AG20443 (cell line): ENCODE results near the gene ING3.
A peak's percentile ranks its signal among the peaks of the same experiment; 100 is the strongest.

Source experiments
- DNase-seq: peaks from one replicate; pipeline ENCODE4 v3.0.0; 2012; ENCODE audit warnings: low spot score, mixed read lengths

The ING3 gene, protein sequence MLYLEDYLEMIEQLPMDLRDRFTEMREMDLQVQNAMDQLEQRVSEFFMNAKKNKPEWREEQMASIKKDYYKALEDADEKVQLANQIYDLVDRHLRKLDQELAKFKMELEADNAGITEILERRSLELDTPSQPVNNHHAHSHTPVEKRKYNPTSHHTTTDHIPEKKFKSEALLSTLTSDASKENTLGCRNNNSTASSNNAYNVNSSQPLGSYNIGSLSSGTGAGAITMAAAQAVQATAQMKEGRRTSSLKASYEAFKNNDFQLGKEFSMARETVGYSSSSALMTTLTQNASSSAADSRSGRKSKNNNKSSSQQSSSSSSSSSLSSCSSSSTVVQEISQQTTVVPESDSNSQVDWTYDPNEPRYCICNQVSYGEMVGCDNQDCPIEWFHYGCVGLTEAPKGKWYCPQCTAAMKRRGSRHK

DNA sequence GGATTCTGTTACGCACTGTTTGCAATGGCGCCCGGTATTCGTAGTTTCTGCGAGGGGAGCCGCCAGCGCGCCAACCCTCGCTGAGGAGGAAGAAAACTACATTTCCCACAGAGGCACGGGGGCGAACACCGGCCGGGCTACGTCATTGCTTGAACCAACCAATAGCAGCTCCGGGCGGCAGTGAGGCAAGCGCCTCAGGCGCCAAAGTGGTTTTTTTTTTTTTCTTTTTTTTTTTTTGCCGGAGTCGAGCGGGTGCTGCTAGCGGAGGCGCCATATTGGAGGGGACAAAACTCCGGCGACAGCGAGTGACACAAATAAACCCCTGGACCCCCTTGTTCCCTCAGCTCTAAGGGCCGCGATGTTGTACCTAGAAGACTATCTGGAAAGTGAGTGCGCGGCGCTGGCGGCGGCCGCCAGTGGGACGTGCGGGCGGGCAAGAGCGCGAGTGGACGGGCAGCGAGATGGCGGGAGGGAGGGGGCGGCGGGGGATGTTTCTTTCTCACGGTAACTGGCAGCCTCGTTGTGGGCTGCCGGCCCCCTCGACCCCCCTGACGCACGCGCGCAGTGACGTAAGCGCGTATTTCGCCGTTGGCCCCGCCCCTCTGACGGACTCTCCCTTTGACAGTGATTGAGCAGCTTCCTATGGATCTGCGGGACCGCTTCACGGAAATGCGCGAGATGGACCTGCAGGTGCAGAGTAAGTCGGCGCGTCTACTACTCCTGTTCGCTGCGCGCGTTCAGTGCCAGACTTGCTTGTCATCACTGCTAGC lies at the start of gene ING3:
ING3 (plus strand) TSS at position 239 of the 770 bp plus-strand sequence; CDS start at position 359, 120 bp downstream.
- peak; percentile 96 for DNase-seq

DNA sequence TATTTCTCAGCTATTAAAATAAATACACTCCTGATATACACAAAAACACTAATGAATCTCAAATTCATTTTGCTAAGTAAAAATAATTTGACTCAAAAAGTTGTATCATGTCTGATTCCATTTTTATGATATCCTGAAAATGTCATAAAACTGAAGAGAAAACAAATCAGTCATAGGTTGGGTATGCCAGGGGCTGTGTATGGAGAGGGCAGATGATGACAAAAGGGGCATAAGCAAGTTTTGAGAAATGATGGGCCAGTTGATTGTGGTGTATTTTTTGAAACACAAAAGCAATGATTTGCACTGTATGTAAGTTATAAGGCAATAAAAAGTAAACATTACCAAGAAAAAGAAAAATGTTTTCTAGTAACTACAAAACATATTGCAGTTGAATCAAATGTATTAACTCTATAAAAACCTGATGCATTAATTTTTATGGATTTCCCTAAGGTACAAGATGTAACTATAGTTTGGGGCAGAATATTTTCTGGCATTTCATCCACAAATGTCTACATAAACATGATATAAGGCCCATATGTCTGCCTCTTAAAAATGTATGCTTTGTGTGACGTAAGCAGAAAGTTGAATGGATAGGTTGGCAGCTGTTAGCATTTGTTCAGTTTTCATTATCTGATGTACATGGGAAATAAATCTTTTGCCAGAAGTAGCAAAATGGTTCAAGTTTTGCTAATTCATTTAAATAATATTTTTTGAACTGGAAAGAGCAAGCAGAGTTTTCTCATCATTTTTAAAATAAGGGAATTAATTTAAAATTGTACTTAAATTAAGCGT lies 35.1 kb upstream of the ING3 start:
- DNase-seq: no peak

DNA sequence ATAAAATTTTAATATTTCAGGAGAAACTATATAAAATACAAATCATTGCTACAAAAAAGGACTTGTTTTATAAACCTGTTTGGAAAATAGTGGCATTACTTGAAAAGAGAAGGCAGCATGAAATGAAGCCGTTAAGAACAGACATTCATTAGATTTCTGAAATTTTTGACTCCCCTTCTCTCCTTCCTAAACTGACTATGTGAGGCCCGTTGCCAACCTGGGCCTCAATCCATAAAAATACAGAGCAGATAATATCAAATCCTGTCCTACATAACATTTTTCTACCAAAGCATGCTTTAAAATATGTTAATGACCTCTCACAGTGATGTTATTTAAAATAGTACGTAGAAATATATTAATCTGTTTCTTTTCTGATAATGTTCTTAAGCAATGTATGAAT lies 34.5 kb upstream of the ING3 start:
- no peak for DNase-seq

DNA sequence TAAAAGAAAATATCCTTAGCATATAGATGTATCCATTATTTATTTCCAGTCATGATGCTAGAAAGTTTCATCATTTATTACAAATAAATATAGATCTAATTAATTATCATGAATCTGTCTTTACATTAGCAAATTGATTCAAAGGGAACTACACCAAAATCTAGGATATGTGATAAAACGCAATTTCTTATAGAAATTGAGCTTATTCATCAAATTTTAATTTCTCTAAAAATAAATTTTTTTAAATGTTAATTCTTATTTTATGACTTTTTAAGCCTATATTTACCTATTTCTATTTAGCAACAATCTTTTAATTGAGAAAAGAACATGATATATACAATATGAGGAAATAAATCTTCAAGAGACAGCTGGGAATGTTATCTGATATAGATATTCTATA lies 34.0 kb upstream of the ING3 start:
- DNase-seq: no peak

GRCh38 chr7:120919466-120919865 lies 31.1 kb upstream of the ING3 start:
- no peak for DNase-seq

DNA sequence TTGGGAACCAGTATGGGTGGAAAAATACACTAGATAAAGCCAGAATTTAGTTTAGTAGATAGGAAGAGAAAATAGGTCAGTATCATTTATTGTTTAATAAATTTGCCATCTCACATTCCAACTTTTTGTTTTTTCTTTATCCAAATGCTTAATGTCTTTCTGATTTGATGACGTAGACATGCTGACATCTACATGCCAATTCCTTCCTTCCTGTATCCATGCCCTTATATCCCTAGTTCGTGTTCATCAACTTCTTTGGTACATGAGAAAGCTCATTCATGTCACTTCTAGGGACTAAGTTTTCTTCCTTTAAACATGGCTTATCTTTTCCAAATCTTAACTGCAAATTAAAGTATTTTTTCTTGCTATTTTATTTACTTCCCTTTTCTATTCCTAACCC lies 30.5 kb upstream of the ING3 start:
- no peak for DNase-seq

DNA sequence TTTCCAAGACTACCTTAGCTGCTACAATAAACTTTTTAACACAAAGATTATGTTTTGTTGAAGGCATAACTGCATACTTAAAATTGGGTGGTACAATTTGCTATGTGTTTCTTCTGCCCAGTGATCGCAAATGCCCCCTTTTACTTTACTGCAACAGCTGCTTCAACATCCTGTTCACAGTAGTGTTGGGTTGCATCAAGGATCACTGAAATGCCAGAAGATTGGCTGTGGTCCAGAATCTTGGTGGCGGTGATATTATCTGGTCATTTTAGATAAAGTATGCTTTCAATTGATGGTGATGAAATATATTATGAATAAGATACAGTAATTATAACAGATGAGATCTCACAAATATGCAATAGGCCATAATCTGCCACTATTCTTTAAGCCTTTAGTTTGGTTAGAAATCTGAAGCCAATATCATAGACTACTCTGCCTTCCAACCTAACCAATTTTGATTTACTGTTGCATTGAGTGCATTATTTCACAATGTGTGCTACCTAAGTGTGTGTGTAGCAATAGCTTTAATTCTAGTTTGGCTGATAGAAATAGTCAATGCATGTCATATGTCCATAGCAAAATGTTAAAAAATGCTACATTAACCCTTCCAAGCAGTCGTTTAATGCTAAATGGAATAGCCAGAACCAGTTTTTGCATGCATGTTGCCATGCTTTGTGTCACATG lies 29.8 kb upstream of the ING3 start:
- no peak for DNase-seq

DNA sequence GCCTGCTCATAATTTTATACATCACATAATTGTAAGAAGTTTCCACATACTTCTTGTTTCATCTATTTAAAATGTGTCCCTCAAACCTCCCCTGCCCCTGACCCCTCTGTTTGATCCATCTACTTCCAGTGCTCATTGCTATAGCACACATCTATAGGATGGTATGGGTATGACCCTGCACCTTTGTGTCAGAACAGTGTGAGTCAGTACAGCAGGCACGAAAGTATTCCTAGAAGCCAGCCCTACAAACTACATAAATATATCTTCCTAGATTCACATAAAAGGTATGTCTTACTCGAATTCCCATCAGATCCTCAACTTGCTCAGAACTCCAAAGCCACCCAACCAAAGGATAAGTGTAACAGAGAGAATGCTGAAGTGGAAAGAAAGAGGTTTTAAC lies 25.7 kb upstream of the ING3 start:
- DNase-seq: no peak

DNA sequence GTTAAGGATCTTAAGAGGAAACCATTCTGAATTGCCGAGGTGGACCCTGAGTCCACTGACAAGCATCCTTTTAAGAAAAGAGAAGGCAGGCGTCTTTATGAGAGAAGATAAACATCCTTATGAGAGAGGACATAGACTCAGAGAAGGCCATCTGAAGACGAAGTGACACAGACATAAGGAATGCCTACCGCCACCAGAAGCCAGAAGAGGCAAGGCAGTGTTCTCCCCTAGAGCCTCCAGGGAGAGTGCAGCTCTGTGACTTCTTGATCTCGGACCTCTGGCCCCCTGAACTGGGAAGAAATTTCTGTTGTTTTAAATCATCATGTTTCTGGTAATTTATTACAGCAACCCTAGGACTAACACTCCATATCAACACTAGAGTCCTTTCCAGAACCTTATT lies 25.2 kb upstream of the ING3 start:
- no peak for DNase-seq

- no peak for DNase-seq
Observed at GRCh38 chr7:120926943-120927346, 23.6 kb upstream of the ING3 start.

GRCh38 chr7:120927454-120928103 lies 23.0 kb upstream of the ING3 start:
- no peak for DNase-seq

DNA sequence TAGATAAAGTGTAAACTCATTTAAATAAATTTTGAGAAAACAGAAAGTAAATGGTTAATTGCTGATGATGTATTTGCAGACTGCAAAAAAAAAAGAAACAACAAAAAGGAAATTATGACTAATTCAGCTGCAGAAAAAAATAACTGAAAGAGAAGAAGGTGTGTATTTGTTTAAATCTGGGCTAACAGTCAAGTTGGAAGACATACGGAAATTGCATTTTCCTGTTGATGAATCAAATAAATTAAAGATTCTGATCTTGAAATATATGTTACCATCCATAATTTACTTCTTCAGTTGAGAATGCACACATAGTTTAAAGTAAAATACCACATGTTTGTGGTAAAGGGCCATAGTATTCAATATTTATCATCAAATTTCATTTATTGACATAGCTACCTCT lies 19.3 kb upstream of the ING3 start:
- no peak for DNase-seq

DNA sequence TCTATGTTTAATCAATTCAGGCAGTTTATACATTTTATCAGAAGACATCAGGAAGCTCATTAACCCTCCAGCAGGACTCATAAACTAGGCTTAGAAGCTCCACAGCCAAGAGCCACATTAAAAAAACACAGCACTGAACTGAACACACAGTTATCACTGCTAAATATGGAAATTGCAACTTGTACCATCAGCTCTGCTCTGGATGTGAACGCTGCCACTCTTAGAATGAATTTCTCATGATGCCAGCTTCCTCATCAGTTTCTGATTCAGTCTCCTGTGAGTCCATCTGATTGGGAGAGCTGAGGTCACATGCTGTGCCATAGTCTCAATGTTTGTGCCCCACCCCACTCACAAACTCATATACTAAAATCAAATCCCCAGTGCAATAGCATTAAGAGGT lies 17.1 kb upstream of the ING3 start:
- no peak for DNase-seq

- DNase-seq: no peak
Observed at GRCh38 chr7:120939345-120939744, 11.2 kb upstream of the ING3 start.

- DNase-seq: peak; percentile 9
Observed at GRCh38 chr7:120941064-120941463, 9.5 kb upstream of the ING3 start.

DNA sequence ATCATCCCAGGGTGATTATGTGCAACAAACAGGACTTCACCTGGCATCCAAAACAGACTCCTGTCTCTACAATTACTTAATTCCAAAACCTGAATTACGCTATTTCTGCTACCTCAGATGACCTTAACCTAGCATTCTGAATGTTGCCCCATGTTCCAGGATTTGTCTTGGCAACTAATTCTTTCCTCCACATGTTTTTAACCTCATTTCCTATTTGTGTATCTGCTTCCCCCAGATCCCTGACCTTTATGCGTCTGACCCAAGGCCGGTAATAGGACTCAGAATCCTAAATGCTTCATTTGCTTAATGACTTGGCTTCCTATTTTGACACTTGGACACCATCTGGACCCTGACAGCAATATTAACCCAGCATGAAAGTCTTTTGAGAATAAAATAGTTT lies 8.7 kb upstream of the ING3 start:
- no peak for DNase-seq

DNA sequence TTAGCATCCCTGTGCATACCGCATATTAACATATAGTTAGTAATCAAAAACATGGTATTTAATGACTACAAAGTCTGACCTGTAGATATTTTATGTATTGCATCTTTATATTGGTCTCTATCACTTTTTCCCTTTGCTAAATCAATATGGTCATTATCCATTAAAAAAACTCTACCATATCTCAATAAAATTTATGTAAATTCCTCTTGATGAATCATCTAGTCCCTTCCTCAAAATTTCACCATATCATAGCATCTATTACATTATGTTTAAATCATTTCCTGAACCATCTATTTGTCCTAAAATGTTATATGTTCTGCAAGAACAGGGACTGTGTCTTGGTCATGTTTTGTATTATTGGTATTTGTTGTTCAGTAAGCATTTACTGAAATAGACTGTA lies 7.7 kb upstream of the ING3 start:
- DNase-seq: no peak

DNA sequence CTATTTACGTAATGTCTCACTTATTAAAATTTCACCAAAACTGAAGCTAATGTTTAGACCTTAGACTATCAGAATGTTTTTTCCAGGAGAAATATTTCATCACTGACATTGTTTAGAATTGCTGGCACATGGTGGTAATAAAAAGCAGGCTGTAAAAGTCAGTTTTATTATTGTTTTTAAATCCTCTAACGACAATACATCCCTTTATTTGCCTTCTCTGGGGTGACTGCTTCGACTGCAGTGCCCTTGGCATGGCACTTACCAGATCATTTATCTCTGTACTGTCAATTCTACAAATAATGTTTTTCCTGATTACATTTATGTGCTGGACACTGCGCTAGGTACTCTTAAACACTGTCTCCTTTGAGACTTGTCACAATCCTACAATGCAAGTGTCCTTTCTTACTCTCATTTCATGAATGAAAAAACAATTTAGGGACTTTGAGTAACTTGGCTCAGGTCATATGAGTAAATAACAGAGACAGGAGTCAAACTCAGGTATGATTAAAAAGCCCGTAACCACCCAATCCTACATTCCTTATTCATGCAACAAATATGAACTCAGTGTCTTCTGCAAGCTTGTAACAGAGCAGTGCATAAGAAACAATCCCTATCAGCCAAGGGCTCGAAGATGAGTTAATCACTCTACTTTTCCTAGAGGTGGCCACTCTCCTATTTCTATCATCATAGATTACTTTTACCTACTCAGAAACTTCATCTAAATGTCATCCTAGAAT lies 5.6 kb upstream of the ING3 start:
- DNase-seq: no peak

GRCh38 chr7:120947980-120948379 lies 2.6 kb upstream of the ING3 start:
- no peak for DNase-seq

DNA sequence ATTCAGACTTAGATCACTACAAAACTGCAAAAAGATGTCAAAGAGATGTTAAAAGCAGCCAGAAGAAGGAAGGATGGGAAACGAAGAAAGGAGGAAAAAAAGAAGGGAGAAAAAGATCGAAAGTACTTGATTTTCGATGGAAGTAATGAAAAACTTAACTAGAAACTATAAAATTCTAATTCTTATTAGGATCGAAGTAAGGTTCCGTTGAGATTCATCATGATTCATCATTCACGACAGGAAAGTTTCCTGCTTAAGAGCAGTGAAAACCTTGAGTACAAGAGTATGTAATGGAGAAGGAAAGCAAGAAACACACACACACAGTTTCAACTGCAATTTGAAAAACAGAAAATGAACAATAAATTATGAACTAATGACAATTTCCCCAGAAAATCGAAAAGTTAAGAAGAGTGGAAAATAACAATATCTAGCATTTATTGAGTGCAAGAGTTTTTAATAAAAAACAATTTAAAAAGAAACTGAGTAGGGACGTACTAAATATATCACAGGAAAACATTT lies 1.1 kb upstream of the ING3 start:
- no peak for DNase-seq
